MM.1S (cell line): ENCODE data around the gene TERB1.

Experiments
- CTCF ChIP-seq: fragments of 300-600 bp; sonication (generic); IDR thresholded peaks from 2 replicates; pipeline ENCODE4 v1.5.1; 2016; ENCODE audit warnings: antibody characterized with exemption, low read length, mixed read lengths
- EZH2 ChIP-seq: fragments of 300-600 bp; sonication (generic); optimal IDR thresholded peaks from 2 replicates; pipeline ENCODE3; 2017; ENCODE audit warnings: low read depth, mild to moderate bottlenecking, antibody characterized with exemption, low read length, mixed read lengths
- EZH2phosphoT487 ChIP-seq: fragments of 300-600 bp; sonication (generic); IDR thresholded peaks from 2 replicates; pipeline ENCODE4 v1.6.1; 2018; ENCODE audit warnings: antibody characterized with exemption, low read length

DNA sequence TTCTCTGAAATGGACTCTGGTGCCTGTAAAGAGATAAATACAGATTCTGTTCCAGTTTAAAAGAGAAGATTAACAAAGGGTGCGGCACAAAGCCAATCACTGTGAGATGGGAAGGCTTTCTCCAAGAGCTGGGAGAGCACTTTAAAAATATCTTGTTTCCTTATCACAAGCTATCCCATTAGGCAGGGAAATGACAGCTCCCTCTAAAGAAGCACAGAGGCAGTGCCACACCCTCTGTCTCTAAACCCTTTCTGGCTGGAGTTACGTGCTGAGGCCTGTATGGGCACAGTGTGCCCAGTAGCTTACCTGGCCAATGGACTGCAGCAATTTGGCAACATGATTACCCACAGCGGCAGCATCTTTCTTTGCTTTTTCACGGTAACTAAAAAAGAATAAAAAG, 9.0 kb upstream of the TERB1 start:
- TF ChIP-seq CTCF (no peak), EZH2phosphoT487 (no peak), EZH2 (no peak)
